GM19035 (cell line): ENCODE measurements around the gene EIF2S3B.

Experiments used
- ATAC-seq: cut with Tn5 transposase; IDR thresholded peaks from one replicate; pipeline ENCODE4 v1.9.1; 2021; ENCODE audit not compliant: unreplicated experiment

The EIF2S3B gene

GRCh38 chr12:10554228-10554755, 48.6 kb downstream of the EIF2S3B start:
- ATAC-seq = no peak

- no peak for ATAC-seq
Measured at GRCh38 chr12:10554756-10555481, 49.2 kb downstream of the EIF2S3B start.

GRCh38 chr12:10557329-10557728, 51.6 kb downstream of the EIF2S3B start:
- peak; percentile 3 for ATAC-seq

- ATAC-seq = peak; percentile 72
Measured at GRCh38 chr12:10557766-10558165, 52.1 kb downstream of the EIF2S3B start.
